Esophagus muscularis mucosa (tissue), 4 donors: ENCODE data around the gene MAGEF1. TPM values are rescaled to one million over a fixed set of nuclear protein-coding genes. Genes with fewer than 3 reads are reported as not detected.
A peak's percentile ranks its signal among the peaks of the same experiment; 100 is the strongest.

ENCODE experiments used
- DNase-seq: peaks from one replicate; pipeline ENCODE4 v3.0.0-alpha.2; 2017; ENCODE audit errors: extremely low spot score
- H3K27ac ChIP-seq, 4 donors: fragments of 200-600 bp; sonication (generic); replicated peaks in 1 of 4; 1 replicate in 3 of 4; 2 replicates in 1 of 4; pipeline ENCODE4 v1.5.1; 2016 to 2019; ENCODE audit warnings: mild to moderate bottlenecking in 1 of 4
- H3K27me3 ChIP-seq, 4 donors: fragments of 200-600 bp; sonication (generic); one replicate each; pipeline versions ENCODE4 v1.5.1 to v1.6.0; 2016 to 2019
- H3K36me3 ChIP-seq, 4 donors: fragments of 200-600 bp; sonication (generic); one replicate each; pipeline ENCODE4 v1.5.1; 2016 to 2019
- H3K4me1 ChIP-seq, 4 donors: fragments of 200-600 bp; sonication (generic); one replicate each; pipeline ENCODE4 v1.5.1; 2016 to 2019
- H3K4me3 ChIP-seq, 4 donors: fragments of 200-600 bp; sonication (generic); 1 replicate in 2 of 4; 2 replicates in 2 of 4; pipeline ENCODE4 v1.5.1; 2016 to 2019; ENCODE audit warnings: mild to moderate bottlenecking in 4 of 4, moderate library complexity in 1 of 4
- H3K9me3 ChIP-seq, 4 donors: fragments of 200-600 bp; sonication (generic); 1 replicate in 3 of 4; 2 replicates in 1 of 4; pipeline ENCODE4 v1.5.1; 2016 to 2019
- EP300 ChIP-seq: sonication (generic); formaldehyde crosslinking; IDR thresholded peaks from one replicate; pipeline ENCODE4 v1.6.1; 2017; ENCODE audit warnings: antibody characterized with exemption
- POLR2A ChIP-seq: fragments of 450-650 bp; IDR thresholded peaks from one replicate; pipeline ENCODE4 v1.6.1; 2017; ENCODE audit warnings: antibody characterized with exemption, moderate library complexity, mild to moderate bottlenecking, low read depth
- POLR2AphosphoS5 ChIP-seq, 2 donors: sonication (generic); formaldehyde crosslinking; IDR thresholded peaks; one replicate each; pipeline ENCODE4 v1.6.1; 2017; ENCODE audit warnings: antibody characterized with exemption in 2 of 2
- WGBS: methylation state at CpG from one replicate; pipeline ENCODE4 v1.1.5; 2018; 5-methylcytosine and 5-hydroxymethylcytosine counted together
- intact Hi-C: fragments of 100-400 bp; cut with DNase I; formaldehyde crosslinking; loops from one replicate; pipeline ENCODE4 v1.15.1; 2023
- total RNA-seq, 4 donors: library from RNA; depleted of rRNA; stranded (reverse); fragments of >200 nt; gene quantifications; one replicate each; pipeline versions ENCODE4 v1.1.0 to v1.2.1, GENCODE V29; 2016
- TF ChIP-seq, protein P1 (sequence below), 3 experiments: fragments of 200-600 bp in 2 of 3; fragments of 450-650 bp in 1 of 3; sonication (generic) in 2 of 3; IDR thresholded peaks; one replicate each; pipeline ENCODE4 v1.5.1; 2017 to 2019; ENCODE audit warnings: antibody characterized with exemption in 3 of 3, mild to moderate bottlenecking in 2 of 3, moderate library complexity in 1 of 3

Gene MAGEF1
- total RNA-seq, 4 donors from 2014 or later, result 23.5 to 50.9 (median 34.1) TPM

DNA sequence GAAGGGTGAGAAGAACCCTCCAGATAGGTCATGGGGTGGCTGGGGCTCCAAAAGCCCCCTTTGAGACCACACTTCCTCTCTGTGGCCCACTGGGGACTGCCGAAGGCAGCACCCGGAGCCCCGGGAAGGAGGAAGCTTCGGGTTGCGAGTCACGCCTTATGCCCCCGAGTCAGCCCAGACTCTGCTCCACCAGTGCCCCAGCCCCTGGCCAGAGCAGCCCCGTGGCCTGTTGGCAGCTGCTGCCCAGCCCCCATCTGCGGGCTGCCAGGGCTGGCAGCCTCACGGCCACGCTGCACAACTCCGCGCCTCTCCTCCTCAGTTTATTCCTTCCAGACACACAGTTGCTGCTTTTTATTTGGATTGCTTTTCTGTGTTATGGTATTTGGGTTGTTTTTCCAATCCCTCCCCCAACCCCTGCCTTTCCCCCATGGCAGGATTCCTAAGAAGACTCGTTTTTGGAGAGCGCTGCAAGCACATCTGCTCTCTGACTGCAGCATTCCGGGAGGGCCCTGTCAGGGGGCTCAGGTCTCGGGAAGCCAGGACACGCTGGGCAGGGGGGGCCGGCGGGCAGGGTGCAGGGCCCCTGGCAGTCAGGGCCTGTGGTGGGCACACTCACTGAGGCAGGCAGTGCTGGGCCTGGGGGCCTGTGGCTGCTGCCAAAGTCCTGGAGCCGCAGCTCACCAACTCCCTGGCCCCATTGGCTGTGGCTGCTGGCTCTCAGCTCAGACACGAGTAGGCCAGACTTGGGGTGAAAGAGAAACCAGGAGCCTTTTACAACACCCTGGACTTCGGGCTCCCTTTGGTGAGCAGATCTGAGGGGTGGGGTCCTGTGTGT lies 20.2 kb downstream of the MAGEF1 start:
- H3K27ac ChIP-seq, result peak overlapping the region in 3 of 4 donors; percentile 7 to 58 (median 48)
- H3K4me1 ChIP-seq, result peaks cover 16 to 48% (median 43%) of the 10 kb centered on the region in 4 donors
- TF ChIP-seq POLR2AphosphoS5 (IDR thresholded peaks at IDR 0.05), result no peak
- TF ChIP-seq EP300, result no peak
- TF ChIP-seq, protein P1, sequence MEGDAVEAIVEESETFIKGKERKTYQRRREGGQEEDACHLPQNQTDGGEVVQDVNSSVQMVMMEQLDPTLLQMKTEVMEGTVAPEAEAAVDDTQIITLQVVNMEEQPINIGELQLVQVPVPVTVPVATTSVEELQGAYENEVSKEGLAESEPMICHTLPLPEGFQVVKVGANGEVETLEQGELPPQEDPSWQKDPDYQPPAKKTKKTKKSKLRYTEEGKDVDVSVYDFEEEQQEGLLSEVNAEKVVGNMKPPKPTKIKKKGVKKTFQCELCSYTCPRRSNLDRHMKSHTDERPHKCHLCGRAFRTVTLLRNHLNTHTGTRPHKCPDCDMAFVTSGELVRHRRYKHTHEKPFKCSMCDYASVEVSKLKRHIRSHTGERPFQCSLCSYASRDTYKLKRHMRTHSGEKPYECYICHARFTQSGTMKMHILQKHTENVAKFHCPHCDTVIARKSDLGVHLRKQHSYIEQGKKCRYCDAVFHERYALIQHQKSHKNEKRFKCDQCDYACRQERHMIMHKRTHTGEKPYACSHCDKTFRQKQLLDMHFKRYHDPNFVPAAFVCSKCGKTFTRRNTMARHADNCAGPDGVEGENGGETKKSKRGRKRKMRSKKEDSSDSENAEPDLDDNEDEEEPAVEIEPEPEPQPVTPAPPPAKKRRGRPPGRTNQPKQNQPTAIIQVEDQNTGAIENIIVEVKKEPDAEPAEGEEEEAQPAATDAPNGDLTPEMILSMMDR (IDR thresholded peaks at IDR 0.05), result no peak
- TF ChIP-seq POLR2A, result no peak
- peak overlapping the region in 2 of 4 donors; percentile 13 to 29 for H3K4me3 ChIP-seq
- no peaks in the 10 kb centered on the region for H3K36me3 ChIP-seq
- no peak for DNase-seq
- no peaks in the 10 kb centered on the region for H3K9me3 ChIP-seq
- WGBS, result 38% methylated on average over 19 of the region's 23 CpGs
- H3K27me3 ChIP-seq, result no peaks in the 10 kb centered on the region
- intact Hi-C loops, result no loop called here

DNA sequence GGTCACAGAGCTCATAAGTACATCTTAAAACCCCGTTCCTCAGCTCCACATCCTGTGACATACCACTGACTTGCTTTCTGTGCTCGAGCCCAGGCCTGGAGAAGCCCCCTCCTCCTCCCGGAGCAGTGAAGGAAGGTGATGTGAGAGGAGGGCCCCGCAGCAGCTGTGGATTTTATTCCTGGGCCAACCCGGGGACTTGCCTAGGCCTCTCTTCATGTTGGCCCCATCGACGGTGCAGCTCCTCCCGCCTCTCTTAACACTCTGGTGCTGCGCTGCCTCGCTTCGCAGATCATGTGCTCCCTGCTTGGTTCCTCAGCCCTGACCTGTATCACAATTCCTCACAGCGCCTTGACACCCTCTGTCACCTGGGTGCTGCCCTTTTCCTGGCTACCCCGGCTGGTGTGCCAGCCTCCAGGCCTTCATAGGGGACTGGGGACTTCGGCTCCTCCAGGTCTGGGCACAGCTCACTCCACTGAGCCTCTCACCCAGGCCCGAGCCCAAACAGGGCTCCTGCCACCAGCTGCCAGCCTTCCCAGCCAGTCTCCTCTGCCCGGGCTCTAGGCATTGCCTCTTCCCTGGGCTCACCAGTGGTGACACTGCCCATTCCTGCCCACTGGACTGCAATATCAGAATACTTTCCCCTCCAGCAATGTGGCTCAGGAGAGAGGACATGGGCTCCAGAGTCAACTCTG lies 21.5 kb downstream of the MAGEF1 start:
- WGBS, result 89% methylated on average over 14 of the region's 16 CpGs
- Histone ChIP-seq H3K27me3 (no peaks in the 10 kb centered on the region), H3K27ac (no peak overlapping the region), H3K4me3 (no peak overlapping the region), H3K36me3 (no peaks in the 10 kb centered on the region), H3K9me3 (no peaks in the 10 kb centered on the region), H3K4me1 (peaks cover 16 to 53% (median 46%) of the 10 kb centered on the region in 4 donors)
- TF ChIP-seq EP300, result no peak
- TF ChIP-seq POLR2A, result no peak
- TF ChIP-seq POLR2AphosphoS5 (IDR thresholded peaks at IDR 0.05), result no peak
- TF ChIP-seq, protein P1 (IDR thresholded peaks at IDR 0.05), result no peak
- DNase-seq, result no peak
- intact Hi-C loops, result no loop called here

DNA sequence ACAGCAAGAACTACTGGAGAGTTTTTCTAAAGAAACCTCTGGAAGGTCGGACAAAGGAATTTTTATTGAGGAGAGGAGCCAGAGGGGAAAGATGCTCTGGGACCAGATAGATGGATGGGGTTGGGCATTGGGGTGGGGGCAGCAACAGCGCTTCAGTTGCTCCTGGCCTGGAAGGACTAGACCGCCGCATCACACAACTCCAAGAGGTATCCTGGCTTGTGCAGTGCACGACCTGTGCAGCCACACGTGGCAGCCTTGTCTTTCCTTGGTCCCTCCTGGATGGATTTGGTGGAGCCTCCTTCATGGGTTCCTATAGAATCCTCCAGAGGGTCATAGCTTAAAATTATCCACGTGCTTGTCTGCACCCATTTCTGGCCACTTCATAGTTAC lies 23.0 kb downstream of the MAGEF1 start:
- no peaks in the 10 kb centered on the region for H3K36me3 ChIP-seq
- DNase-seq, result no peak
- no peaks in the 10 kb centered on the region for H3K9me3 ChIP-seq
- TF ChIP-seq POLR2A, result no peak
- TF ChIP-seq EP300, result no peak
- no peak for TF ChIP-seq POLR2AphosphoS5 (IDR thresholded peaks at IDR 0.05)
- TF ChIP-seq, protein P1 (IDR thresholded peaks at IDR 0.05), result no peak
- H3K4me1 ChIP-seq, result peaks cover 16 to 48% (median 46%) of the 10 kb centered on the region in 4 donors
- H3K4me3 ChIP-seq, result no peak overlapping the region
- peak overlapping the region in 2 of 4 donors; percentile 41 to 47 for H3K27ac ChIP-seq
- no peaks in the 10 kb centered on the region for H3K27me3 ChIP-seq
- 67% methylated on average over 7 of the region's 7 CpGs for WGBS
- intact Hi-C loops, result no loop called here

DNA sequence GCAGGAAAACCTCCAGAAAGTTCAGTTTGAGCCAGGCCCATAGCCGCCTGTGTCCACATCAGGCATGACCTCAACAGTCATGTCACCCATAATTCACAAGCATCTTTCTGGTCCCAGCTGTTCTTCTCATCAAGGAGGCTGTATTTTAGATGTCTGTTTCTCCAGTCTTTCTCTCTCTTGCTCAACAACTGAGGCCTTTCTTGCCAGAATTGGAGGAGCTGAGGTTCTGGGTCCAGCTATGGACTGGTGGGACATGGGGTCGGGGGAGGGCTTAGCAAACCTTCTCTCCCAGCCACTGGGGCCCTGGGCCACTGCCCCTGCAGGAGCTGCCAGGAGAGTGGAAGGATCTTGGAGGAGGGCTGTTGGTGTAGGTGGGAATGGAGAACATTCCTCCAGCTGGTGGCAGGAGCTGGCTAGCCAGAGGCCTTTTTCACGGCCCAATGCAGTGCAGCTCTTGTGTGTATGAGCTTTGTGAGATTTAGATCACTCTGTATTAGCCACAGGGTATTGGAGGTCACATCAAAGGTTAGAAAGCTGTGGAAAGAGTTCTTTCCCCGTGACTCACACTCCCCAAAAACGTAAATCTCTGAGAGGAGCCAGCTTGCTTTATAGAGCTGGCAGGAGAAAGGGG lies 23.5 kb downstream of the MAGEF1 start:
- 29% methylated on average over 4 of the region's 5 CpGs for WGBS
- peak overlapping the region in 3 of 4 donors; percentile 18 to 49 (median 41) for H3K27ac ChIP-seq
- intact Hi-C loops, result no loop called here
- no peaks in the 10 kb centered on the region for H3K36me3 ChIP-seq
- H3K4me1 ChIP-seq, result peaks cover 16 to 48% (median 45%) of the 10 kb centered on the region in 4 donors
- no peaks in the 10 kb centered on the region for H3K9me3 ChIP-seq
- TF ChIP-seq, protein P1 (IDR thresholded peaks at IDR 0.05), result no peak
- no peak for TF ChIP-seq POLR2A
- TF ChIP-seq POLR2AphosphoS5 (IDR thresholded peaks at IDR 0.05), result no peak
- no peak for TF ChIP-seq EP300
- no peak for DNase-seq
- H3K4me3 ChIP-seq, result no peak overlapping the region
- H3K27me3 ChIP-seq, result no peaks in the 10 kb centered on the region
